Left lung (tissue), 10 donors: ENCODE measurements around the gene WDR44. TPM values are rescaled to one million over a fixed set of nuclear protein-coding genes. Genes with fewer than 3 reads are reported as not detected.

Source experiments
- ATAC-seq: fragments of 200-7000 bp; cut with Tn5 transposase; one replicate; pipeline ENCODE4 v1.9.1; 2020; ENCODE audit warnings: moderate library complexity
- DNase-seq, 4 donors: peaks; one replicate each; pipeline ENCODE4 v3.0.0-alpha.2; 2013 to 2020
- H3K27ac ChIP-seq, 2 donors: fragments of 200-600 bp; sonication (generic) in 1 of 2; one replicate each; pipeline versions ENCODE4 v1.5.0 to v1.8.0; 2020 to 2021
- H3K27me3 ChIP-seq, 2 donors: fragments of 200-600 bp; sonication (generic) in 1 of 2; one replicate each; pipeline versions ENCODE4 v1.5.0 to v1.8.0; 2020 to 2021
- H3K36me3 ChIP-seq, 2 donors: fragments of 200-600 bp; sonication (generic) in 1 of 2; one replicate each; pipeline versions ENCODE4 v1.5.0 to v1.8.0; 2020 to 2021
- H3K4me1 ChIP-seq, 2 donors: fragments of 200-600 bp; one replicate each; pipeline ENCODE4 v1.8.0; 2021
- H3K4me3 ChIP-seq, 2 donors: fragments of 200-600 bp; sonication (generic) in 1 of 2; one replicate each; pipeline versions ENCODE4 v1.5.0 to v1.8.0; 2020 to 2021; ENCODE audit warnings: mild to moderate bottlenecking in 1 of 2
- H3K9me3 ChIP-seq, 2 donors: fragments of 200-600 bp; sonication (generic) in 1 of 2; one replicate each; pipeline versions ENCODE4 v1.5.0 to v1.8.0; 2020 to 2021
- intact Hi-C, 2 donors: fragments of 100-400 bp; cut with DNase I; formaldehyde crosslinking; loops; one replicate each; pipeline versions ENCODE4 v1.11.2 to v1.14.2; 2022
- polyA plus RNA-seq, 6 donors: library from polyadenylated mRNA; unstranded; fragments of 120-200 nt; gene quantifications; one replicate each; pipeline ENCODE4 v1.2.1, GENCODE V29; 2013; ENCODE audit not compliant: insufficient read length in 6 of 6
- total RNA-seq, 2 donors: library from RNA; stranded (reverse); fragmentation: NEBNext Ultra II Directional; extraction: Animal tissue kit (Norgen Biotek cat#: 25700); gene quantifications; one replicate each; pipeline ENCODE4 v1.2.1, GENCODE V29; 2021
- TF ChIP-seq, protein P1 (sequence below), 2 donors: fragments of 200-600 bp; sonication (generic) in 1 of 2; IDR thresholded peaks; one replicate each; pipeline versions ENCODE4 v1.5.0 to v1.8.0; 2021; ENCODE audit warnings: antibody characterized with exemption in 2 of 2
- donor health status: DM: no; HTN: yes; CAD: no.
- donor health status: DM: no; HTN: no; CAD: no.

The WDR44 gene
- total and polyA plus RNA-seq, 8 donors: 12.0 to 16.3 (median 13.4) TPM

DNA sequence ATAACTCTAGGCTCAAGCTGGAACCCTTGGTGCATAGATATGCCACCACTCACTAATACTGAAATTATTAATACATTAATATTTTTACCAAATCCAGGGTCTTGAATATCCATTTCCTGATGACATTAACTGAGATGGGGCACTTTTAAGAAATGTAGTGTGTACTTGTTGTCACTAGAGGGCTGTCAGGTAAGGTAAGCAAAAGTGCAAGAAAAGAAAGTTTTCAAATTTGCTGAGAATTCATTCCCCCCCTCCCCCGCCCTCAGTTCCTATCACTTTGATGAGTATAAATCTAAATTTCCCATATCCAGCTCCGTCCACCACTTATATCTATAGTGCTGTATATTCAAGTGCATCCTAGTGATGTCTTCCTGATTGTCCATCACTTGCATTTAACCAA lies 20.5 kb upstream of the WDR44 start:
- no peaks in the 10 kb centered on the region for H3K9me3 ChIP-seq
- intact Hi-C loops: no loop called here
- no peak for DNase-seq
- H3K4me1 ChIP-seq: no peaks in the 10 kb centered on the region
- TF ChIP-seq, protein P1, sequence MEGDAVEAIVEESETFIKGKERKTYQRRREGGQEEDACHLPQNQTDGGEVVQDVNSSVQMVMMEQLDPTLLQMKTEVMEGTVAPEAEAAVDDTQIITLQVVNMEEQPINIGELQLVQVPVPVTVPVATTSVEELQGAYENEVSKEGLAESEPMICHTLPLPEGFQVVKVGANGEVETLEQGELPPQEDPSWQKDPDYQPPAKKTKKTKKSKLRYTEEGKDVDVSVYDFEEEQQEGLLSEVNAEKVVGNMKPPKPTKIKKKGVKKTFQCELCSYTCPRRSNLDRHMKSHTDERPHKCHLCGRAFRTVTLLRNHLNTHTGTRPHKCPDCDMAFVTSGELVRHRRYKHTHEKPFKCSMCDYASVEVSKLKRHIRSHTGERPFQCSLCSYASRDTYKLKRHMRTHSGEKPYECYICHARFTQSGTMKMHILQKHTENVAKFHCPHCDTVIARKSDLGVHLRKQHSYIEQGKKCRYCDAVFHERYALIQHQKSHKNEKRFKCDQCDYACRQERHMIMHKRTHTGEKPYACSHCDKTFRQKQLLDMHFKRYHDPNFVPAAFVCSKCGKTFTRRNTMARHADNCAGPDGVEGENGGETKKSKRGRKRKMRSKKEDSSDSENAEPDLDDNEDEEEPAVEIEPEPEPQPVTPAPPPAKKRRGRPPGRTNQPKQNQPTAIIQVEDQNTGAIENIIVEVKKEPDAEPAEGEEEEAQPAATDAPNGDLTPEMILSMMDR (IDR thresholded peaks at IDR 0.05): no peak
- no peak for ATAC-seq
- no peak overlapping the region for H3K4me3 ChIP-seq
- no peaks in the 10 kb centered on the region for H3K27me3 ChIP-seq
- no peaks in the 10 kb centered on the region for H3K36me3 ChIP-seq
- H3K27ac ChIP-seq: no peak overlapping the region

DNA sequence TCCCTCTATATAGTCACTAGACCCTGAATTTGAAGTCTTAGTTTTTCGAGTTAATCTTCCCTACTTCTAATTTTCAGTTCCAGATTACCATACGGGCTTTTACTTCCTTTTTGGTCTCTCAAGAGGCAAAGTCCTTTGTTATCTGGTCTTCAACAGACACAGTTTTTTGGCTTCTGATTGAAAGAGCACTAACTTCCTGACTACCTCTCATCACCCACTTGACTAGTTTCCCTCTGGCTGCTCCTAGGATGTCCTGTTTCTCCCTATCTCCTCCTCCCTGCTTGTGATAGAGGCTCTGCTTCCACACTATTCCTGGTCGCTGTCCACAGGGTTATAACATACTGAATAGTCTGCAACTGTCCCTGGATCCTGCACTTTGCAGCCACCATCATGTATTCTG lies 16.7 kb upstream of the WDR44 start:
- Histone ChIP-seq H3K36me3 (no peaks in the 10 kb centered on the region), H3K27me3 (no peaks in the 10 kb centered on the region), H3K4me3 (no peak overlapping the region), H3K9me3 (no peaks in the 10 kb centered on the region), H3K4me1 (no peaks in the 10 kb centered on the region), H3K27ac (no peak overlapping the region)
- TF ChIP-seq, protein P1 (IDR thresholded peaks at IDR 0.05): no peak
- DNase-seq: no peak
- intact Hi-C loops: no loop called here
- ATAC-seq: no peak

DNA sequence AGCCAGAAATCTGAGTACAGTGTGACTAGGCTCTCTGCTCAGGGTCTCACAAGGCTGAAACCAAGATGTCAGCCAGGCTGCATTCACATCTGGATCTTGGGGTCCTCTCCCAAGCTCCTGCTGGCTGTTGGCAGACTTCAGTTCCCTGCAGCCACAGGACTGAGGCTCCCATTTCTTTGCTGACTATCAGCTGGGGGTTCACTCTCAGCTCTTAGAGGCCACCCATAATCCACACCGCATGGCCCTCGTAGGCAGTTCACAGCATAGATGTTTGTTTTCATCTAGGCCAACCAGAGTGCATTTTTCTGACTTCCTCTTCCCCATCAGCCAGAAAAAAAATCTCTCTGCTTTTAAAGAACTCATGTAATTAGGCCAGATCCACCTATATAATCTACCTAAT lies 8.2 kb upstream of the WDR44 start:
- intact Hi-C loops: no loop called here
- H3K36me3 ChIP-seq: no peaks in the 10 kb centered on the region
- H3K4me3 ChIP-seq: no peak overlapping the region
- DNase-seq: no peak
- H3K27me3 ChIP-seq: no peaks in the 10 kb centered on the region
- TF ChIP-seq, protein P1 (IDR thresholded peaks at IDR 0.05): no peak
- H3K27ac ChIP-seq: no peak overlapping the region
- H3K9me3 ChIP-seq: no peaks in the 10 kb centered on the region
- no peak for ATAC-seq
- no peaks in the 10 kb centered on the region for H3K4me1 ChIP-seq

DNA sequence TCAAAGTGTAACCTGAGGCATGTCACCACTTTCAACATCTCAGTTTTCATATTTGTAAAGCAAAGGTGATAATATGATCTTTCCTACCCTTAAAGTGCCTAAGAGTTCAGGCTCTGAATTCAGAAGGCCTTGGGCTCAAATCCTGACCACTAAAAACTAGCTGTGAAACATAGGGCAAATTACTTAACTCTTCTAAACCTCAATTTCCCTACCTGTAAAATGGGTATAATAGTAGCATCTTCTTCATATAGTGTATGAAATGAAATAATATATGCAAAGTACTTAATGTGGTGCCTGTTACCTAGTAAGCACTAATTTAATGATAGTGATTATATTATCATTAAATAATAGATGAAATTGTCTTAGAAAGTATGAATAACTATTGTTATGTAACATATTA lies 7.0 kb upstream of the WDR44 start:
- Histone ChIP-seq H3K27me3 (no peaks in the 10 kb centered on the region), H3K4me1 (no peaks in the 10 kb centered on the region), H3K27ac (no peak overlapping the region), H3K36me3 (no peaks in the 10 kb centered on the region), H3K4me3 (no peak overlapping the region), H3K9me3 (no peaks in the 10 kb centered on the region)
- no peak for DNase-seq
- ATAC-seq: no peak
- TF ChIP-seq, protein P1 (IDR thresholded peaks at IDR 0.05): no peak
- intact Hi-C loops: no loop called here

DNA sequence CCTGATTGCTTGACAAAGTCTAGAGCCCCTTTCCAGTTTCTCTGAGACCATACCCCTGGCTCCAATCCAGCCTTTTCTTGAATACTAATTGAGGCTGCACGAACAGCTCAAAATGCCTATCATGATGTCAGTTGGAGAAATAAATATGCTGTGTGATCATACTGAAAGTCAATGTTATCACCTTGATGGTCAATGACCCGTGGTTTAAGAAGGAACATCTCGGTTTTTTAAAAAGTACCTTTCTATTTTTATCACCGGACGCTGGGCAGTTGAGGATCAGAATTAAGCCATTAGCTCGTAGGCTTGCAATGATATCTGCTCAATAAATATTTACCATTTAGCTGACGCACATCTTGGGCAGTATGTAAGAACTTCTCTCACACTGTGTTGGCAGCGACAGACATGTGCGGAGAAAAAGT lies 852 bp upstream of the WDR44 start:
- peak; percentile 12 for ATAC-seq
- Histone ChIP-seq H3K36me3 (no peaks in the 10 kb centered on the region), H3K4me3 (peak overlapping the region; percentile 29 to 62), H3K9me3 (no peaks in the 10 kb centered on the region), H3K27me3 (no peaks in the 10 kb centered on the region), H3K27ac (peak overlapping the region; percentile 93 to 96), H3K4me1 (peaks cover 0 to 17% of the 10 kb centered on the region in 2 donors)
- TF ChIP-seq, protein P1 (IDR thresholded peaks at IDR 0.05): no peak
- intact Hi-C loops: no loop called here
- peak in 1 of 4 donors; percentile 5 for DNase-seq
